Mesodermal cell (in vitro differentiated cells): Measurements from ENCODE around the gene GPC3.

Source experiments
- H3K27ac ChIP-seq: 2 replicates; pipeline ENCODE4 v1.7.0; 2013; ENCODE audit warnings: mild to moderate bottlenecking, low read depth, low read length, moderate library complexity; ENCODE audit not compliant: severe bottlenecking
- H3K36me3 ChIP-seq: 2 replicates; pipeline ENCODE4 v1.7.1; 2013; ENCODE audit warnings: mild to moderate bottlenecking, low read length, moderate library complexity; ENCODE audit not compliant: control insufficient read depth, insufficient read depth
- H3K4me1 ChIP-seq: one replicate; pipeline ENCODE4 v1.7.1; 2013; ENCODE audit warnings: mild to moderate bottlenecking, low read length; ENCODE audit not compliant: insufficient read depth, control insufficient read depth, poor library complexity, severe bottlenecking
- H3K4me3 ChIP-seq: 2 replicates; pipeline ENCODE4 v1.7.0; 2013; ENCODE audit warnings: low read length, control low read depth, mild to moderate bottlenecking; ENCODE audit not compliant: insufficient read depth, poor library complexity, severe bottlenecking; ENCODE audit errors: extremely low read depth
- H3K9me3 ChIP-seq: 2 replicates; pipeline ENCODE4 v1.7.1; 2013; ENCODE audit warnings: mild to moderate bottlenecking, low read length, moderate library complexity; ENCODE audit not compliant: control insufficient read depth
- WGBS, 2 experiments: methylation state at CpG; one replicate each; pipeline ENCODE4 v1.1.5; 2013; ENCODE audit warnings: missing lambda C conversion rate in 2 of 2; ENCODE audit not compliant: insufficient coverage in 2 of 2; 5-methylcytosine and 5-hydroxymethylcytosine counted together

Gene GPC3

DNA sequence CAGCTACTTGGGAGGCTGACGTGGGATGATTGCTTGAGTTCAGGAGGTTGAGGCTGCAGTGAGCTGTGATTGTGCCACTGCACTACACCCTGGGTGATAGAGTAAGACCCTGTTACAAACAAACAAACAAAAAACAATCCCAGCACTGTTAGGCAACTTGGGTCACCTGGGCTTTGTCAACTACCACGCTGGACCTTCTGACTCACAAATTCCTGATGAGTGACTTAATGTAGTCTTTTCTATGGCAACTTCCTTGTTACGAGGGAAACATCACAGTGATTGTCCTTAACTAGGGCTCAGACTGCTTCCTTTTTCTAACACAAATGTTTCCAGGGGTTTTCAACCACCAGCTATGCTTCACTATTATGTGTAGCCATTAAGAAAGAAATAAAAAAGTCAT, 441.3 kb downstream of the GPC3 start:
- peak overlapping the region; percentile 83 for H3K27ac ChIP-seq
- no peaks in the 10 kb centered on the region for H3K9me3 ChIP-seq
- 100% methylated on average over 1 of the region's 3 CpGs; no CpG with 5 or more reads in 1 of the 2 experiments for WGBS, 2 experiments
- H3K36me3 ChIP-seq: no peaks in the 10 kb centered on the region
- H3K4me1 ChIP-seq: no peaks in the 10 kb centered on the region
- H3K4me3 ChIP-seq: no peak overlapping the region

DNA sequence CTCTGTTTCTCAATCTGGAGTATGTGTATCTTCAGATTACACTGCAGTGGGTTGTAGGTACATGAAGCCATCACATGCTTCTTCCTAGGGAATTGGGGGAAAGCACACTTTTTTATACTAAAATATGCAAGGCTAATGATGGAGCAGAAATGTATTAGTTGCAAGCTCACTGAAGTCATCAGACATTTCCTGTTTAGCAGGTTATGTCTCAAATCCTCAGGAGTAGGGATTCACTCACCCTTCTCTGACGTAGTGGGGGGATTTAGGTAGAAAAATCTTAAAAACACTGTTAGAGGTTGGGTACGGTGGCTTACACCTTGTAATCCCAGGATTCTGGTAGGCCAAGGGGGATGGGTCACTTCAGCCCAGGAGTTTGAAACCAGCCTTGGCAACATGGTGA, 441.7 kb downstream of the GPC3 start:
- H3K27ac ChIP-seq: peak overlapping the region; percentile 83
- H3K9me3 ChIP-seq: no peaks in the 10 kb centered on the region
- H3K36me3 ChIP-seq: no peaks in the 10 kb centered on the region
- H3K4me1 ChIP-seq: no peaks in the 10 kb centered on the region
- 100% methylated on average over 1 of the region's 2 CpGs; no CpG with 5 or more reads in 1 of the 2 experiments for WGBS, 2 experiments
- H3K4me3 ChIP-seq: no peak overlapping the region

GRCh38 chrX:133542476-133542875, 442.9 kb downstream of the GPC3 start:
- no peak overlapping the region for H3K27ac ChIP-seq
- WGBS, 2 experiments: 67 to 92% methylated on average over 1 to 2 of the region's 3 CpGs
- H3K9me3 ChIP-seq: no peaks in the 10 kb centered on the region
- no peaks in the 10 kb centered on the region for H3K36me3 ChIP-seq
- no peak overlapping the region for H3K4me3 ChIP-seq
- H3K4me1 ChIP-seq: no peaks in the 10 kb centered on the region

DNA sequence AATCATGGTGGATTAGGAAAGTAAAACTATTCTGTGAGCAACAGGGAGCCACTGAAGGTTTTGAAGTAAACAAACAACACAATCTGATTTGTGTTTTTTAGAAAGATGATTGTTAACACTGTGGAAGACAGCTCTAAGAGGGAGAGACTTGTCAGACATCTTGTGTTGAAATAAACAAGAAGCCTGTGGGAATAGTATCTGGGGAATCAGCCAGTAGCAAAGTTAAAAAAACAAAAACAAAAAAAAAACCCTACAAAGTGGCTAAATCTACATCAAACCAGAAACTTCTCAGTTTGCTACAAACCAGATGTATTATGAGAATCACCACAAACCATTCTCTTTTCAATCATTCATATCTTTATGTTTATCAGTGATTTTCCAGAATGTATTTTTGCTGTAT, 444.4 kb downstream of the GPC3 start:
- Histone ChIP-seq H3K9me3 (no peaks in the 10 kb centered on the region), H3K4me3 (no peak overlapping the region), H3K36me3 (no peaks in the 10 kb centered on the region), H3K27ac (no peak overlapping the region), H3K4me1 (no peaks in the 10 kb centered on the region)

DNA sequence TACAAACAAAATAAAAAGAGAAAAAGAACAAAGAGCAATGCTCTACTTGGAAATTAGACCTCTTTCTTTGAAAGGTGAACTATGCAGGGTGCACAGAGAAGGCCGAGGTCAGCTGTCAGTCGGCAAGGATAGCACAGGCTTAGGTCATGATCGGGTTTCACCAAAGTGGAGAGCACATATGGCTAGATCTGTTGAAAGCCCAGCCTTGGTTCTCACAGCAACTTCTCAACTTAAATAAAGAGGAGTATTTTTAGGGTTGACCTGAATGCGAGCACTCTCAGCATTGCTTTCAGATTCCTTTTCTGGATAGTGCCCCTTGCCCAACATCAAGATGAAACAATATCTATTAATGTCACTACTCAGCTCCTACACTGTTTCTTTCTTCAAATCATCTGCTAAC, 447.2 kb downstream of the GPC3 start:
- Histone ChIP-seq H3K9me3 (no peaks in the 10 kb centered on the region), H3K4me3 (no peak overlapping the region), H3K4me1 (no peaks in the 10 kb centered on the region), H3K36me3 (no peaks in the 10 kb centered on the region), H3K27ac (no peak overlapping the region)
- WGBS, 2 experiments: 73 to 83% methylated on average over 3 of the region's 4 CpGs

- no peak overlapping the region for H3K27ac ChIP-seq
- H3K4me3 ChIP-seq: no peak overlapping the region
- H3K9me3 ChIP-seq: no peaks in the 10 kb centered on the region
- no peaks in the 10 kb centered on the region for H3K36me3 ChIP-seq
- H3K4me1 ChIP-seq: no peaks in the 10 kb centered on the region
- 100% methylated on average over 1 of the region's 3 CpGs for WGBS, 2 experiments
Observed at GRCh38 chrX:133537142-133537541, 448.3 kb downstream of the GPC3 start.

DNA sequence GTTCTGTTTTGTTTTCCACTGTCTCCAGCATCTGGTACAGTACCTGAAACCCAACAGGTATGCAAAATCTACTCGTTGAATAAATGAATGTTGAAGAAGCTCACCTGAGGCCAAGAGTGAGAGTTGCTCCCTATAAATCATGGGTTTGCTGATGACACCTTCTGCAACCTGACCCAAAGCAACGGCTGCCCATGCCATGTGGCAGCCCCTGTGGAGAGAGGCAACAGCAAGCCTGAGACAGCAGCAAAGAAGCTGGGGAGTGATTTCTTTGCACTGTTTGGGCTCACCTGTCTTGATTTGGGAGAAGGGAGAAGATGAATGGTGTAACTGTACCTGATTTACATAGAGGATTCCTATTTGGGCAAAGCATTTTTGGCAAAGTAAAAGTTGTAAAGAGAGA, 450.3 kb downstream of the GPC3 start:
- H3K27ac ChIP-seq: no peak overlapping the region
- H3K4me3 ChIP-seq: no peak overlapping the region
- no peaks in the 10 kb centered on the region for H3K9me3 ChIP-seq
- H3K4me1 ChIP-seq: no peaks in the 10 kb centered on the region
- 80% methylated on average over 1 of the region's 2 CpGs; no CpG with 5 or more reads in 1 of the 2 experiments for WGBS, 2 experiments
- no peaks in the 10 kb centered on the region for H3K36me3 ChIP-seq

DNA sequence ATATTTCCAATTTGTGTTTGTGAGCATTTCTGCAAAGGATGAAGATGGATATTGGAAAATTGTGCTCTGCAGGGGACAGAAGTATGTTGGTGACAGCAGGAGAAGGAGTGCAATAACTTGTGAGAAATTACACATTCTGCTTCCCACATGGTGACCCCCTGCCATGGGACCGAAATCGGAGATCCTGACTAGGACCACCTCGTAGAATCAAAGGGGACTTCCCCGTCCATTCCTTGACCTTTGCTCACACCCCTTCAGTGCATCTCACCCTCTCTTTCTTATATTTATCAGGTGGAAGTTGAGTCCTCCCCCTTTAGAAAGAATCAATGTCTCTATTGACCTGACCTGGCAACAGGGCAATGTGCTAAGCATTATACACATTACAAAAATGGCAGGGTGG, 451.2 kb downstream of the GPC3 start:
- WGBS, 2 experiments: 83% methylated on average over 4 of the region's 4 CpGs; no CpG with 5 or more reads in 1 of the 2 experiments
- Histone ChIP-seq H3K4me3 (no peak overlapping the region), H3K36me3 (no peaks in the 10 kb centered on the region), H3K27ac (no peak overlapping the region), H3K9me3 (no peaks in the 10 kb centered on the region), H3K4me1 (no peaks in the 10 kb centered on the region)

- Histone ChIP-seq H3K4me1 (no peaks in the 10 kb centered on the region), H3K36me3 (no peaks in the 10 kb centered on the region), H3K9me3 (no peaks in the 10 kb centered on the region), H3K4me3 (no peak overlapping the region), H3K27ac (no peak overlapping the region)
- 100% methylated on average over 1 to 2 of the region's 3 CpGs for WGBS, 2 experiments
Observed at GRCh38 chrX:133533249-133533648, 452.1 kb downstream of the GPC3 start.

GRCh38 chrX:133530960-133531359, 454.4 kb downstream of the GPC3 start:
- Histone ChIP-seq H3K27ac (no peak overlapping the region), H3K9me3 (no peaks in the 10 kb centered on the region), H3K4me3 (no peak overlapping the region), H3K36me3 (no peaks in the 10 kb centered on the region), H3K4me1 (no peaks in the 10 kb centered on the region)
- 82 to 100% methylated on average over 2 to 4 of the region's 6 CpGs for WGBS, 2 experiments

- Histone ChIP-seq H3K4me1 (no peaks in the 10 kb centered on the region), H3K4me3 (no peak overlapping the region), H3K36me3 (no peaks in the 10 kb centered on the region), H3K9me3 (no peaks in the 10 kb centered on the region), H3K27ac (no peak overlapping the region)
- 100% methylated on average over 1 of the region's 3 CpGs; no CpG with 5 or more reads in 1 of the 2 experiments for WGBS, 2 experiments
Observed at GRCh38 chrX:133529578-133529977, 455.8 kb downstream of the GPC3 start.
